ENCODE measurements around the gene RTP5.

RTP5 gene

GRCh38 chr2:241886840-241887447, 17.4 kb downstream of the RTP5 start:
- no peak for DNase-seq (ENCODE audit: low read depth in 4 of 4, low spot score in 1 of 4)

DNA sequence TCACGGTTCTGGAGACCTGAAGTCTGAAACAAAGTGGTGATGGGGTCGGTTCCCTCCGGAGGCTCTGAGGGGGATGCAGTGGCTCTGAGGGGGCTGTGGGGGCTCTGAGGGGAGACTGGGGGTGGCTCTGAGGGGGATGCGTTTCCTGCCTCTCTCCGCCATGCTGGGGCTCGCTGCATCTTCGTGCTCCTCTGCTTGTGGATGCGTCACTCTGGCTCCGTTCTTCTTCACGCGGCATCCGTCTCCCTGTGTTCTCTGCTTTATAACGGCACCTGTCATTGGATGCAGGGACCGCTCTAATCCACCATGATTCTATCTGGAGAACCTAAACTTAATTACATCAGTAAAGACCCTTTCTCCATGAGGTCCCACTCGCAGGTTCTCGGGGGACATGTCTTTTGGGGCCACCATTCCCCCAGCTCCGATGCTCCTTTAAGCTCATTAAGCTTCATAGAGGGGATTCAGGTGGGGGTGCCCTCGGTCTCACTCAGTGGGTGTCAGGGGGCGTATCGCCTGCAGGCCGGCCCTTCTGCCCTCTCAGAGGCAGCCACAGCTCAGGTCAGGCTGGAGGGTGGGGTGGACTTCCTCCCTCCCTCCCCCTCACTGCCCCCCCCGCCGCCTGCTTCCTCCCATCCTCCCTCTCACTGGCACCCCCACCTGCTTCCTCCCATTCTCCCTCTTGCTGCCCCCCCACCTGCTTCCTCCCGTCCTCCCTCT, 18.4 kb downstream of the RTP5 start:
- DNase-seq (ENCODE audit: low read depth in 4 of 4, low spot score in 1 of 4), result no peak

DNA sequence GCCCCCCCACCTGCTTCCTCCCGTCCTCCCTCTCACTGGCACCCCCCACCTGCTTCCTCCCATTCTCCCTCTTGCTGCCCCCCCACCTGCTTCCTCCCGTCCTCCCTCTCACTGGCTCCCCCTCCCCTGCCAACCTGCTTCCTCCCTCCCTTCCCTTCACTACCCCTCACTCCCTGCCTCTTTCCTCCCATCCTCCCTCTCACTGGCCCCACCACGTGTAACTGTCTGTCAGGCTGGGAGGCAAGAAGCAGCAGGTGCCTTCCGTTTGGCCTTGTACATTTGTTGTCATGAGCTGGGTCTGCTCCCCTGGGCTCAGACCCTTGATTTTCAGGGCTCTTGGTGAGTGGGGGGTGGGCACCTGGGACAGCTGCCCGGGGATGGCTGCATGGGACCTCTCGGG, 19.1 kb downstream of the RTP5 start:
- no peak for DNase-seq (ENCODE audit: low read depth in 4 of 4, low spot score in 1 of 4)

- DNase-seq (ENCODE audit: low read depth in 4 of 4, low spot score in 1 of 4), result no peak
Measured at GRCh38 chr2:241890524-241891235, 21.2 kb downstream of the RTP5 start.

GRCh38 chr2:241891315-241891987, 21.9 kb downstream of the RTP5 start:
- no peak for DNase-seq (ENCODE audit: low read depth in 4 of 4, low spot score in 1 of 4)

- no peak for DNase-seq (ENCODE audit: low read depth in 4 of 4, low spot score in 1 of 4)
Measured at GRCh38 chr2:241891988-241892298, 22.4 kb downstream of the RTP5 start.

GRCh38 chr2:241892299-241893137, 23.0 kb downstream of the RTP5 start:
- DNase-seq (ENCODE audit: low read depth in 4 of 4, low spot score in 1 of 4), result no peak

- DNase-seq (ENCODE audit: low read depth in 4 of 4, low spot score in 1 of 4), result no peak
Measured at GRCh38 chr2:241893265-241893664, 23.7 kb downstream of the RTP5 start.

GRCh38 chr2:241894056-241894641, 24.6 kb downstream of the RTP5 start:
- DNase-seq (ENCODE audit: low read depth in 4 of 4, low spot score in 1 of 4), result no peak

DNA sequence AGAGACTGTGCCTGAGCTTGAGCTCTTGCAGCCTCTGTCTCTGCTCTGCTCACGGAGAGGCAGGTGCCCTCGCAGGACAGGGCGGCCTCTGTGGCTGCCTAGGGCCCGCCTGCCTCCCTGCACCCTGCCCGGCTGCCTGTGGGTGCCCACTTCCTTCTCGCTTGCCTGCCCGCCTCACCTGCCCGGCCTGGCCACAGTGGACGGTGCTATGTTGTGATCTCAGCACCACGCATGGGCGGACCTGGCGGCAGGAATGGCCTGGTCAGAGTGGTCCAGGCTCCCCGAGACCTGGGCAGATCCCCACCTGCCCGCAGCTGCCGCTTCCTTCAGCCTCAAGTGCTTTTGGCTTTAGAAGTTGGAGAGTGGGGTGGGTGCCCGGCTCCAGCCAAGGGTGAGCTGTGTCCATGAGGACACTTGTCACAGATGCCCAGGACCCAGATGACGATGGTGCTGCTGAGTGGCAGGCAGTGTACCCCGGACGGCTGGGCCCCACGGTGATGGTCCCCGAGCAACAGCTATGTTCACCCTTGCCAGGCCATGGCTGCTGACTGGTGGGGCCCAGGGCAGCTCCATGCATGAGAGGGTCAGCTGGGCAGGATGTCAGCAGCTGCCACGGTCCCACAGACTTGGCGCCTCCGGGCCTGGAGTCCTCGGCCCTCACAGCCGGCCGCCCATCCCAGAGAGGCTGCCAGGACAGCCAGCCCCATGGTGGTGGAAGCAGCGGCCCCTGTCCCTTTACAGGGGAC, 25.3 kb downstream of the RTP5 start:
- no peak for DNase-seq (ENCODE audit: low read depth in 4 of 4, low spot score in 1 of 4)

DNA sequence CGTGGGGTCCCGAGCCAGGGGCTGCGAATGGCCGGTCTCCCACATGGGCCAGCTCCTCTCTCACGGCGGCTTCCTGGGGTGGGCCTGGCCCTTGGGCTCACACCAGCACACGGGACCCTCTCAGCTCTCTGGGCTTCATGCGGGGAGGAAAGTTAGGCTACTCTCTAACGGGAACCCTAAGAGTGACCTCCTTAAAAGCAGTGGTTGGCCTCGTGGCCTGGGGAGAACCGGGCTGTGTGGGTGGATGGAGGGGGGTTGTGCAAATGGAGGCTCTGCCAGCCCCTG, 25.8 kb downstream of the RTP5 start:
- DNase-seq (ENCODE audit: low read depth in 4 of 4, low spot score in 1 of 4), result no peak

GRCh38 chr2:241895712-241896641, 26.4 kb downstream of the RTP5 start:
- no peak for DNase-seq (ENCODE audit: low read depth in 4 of 4, low spot score in 1 of 4)

DNA sequence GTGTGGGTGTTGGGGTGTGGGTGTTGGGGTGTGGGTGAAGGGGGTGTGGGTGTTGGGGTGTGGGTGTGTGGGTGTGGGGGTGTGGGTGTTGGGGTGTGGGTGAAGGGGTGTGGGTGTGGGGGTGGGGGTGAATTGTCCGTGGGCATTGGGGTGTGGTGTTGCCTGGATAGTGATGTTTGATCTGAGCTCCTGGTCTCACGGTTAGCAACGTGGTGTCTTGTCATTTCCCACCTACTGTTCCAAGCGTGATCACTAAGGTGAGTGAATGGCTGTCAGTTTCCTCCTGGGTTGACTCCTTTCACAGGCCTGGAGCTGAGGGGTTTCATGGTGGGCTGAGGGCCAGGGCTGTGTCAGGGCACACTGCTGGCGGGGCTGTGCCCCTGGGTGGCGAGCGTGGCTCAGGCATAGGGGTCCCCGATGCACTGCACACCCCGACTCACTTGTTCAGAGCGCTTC, 27.2 kb downstream of the RTP5 start:
- DNase-seq (ENCODE audit: low read depth in 4 of 4, low spot score in 1 of 4), result no peak

DNA sequence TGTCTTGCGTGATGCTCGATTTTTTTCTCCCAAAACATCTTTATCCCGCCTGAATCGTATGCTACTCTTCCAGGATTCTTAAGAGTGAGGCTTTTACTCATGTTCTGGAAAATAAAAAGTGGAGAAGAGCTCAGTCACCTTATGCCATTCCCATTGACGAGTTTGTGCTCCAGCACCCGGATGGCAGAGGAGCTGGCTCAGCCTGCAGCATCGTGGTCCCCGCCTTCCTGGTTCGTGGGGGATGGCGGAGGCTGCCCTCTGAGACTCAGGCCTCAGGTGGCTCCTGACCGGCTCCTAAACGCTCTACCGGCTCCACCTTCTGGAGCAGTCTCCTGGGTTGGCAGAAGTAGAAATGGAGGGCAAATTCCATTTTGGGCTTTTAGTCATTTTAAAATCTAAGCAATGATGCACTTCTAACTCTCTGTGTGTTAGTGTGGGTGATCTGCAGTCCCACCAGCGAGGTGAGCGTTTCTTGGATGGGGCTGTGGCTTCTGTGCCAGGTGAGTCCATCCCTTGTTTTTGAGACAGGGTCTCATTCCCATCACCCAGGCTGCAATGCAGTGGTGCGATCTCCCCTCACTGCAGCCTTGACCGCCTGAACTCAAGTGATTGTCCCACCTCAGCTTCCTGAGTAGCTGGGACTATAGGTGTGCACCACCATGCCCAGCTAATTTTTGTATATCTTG, 27.8 kb downstream of the RTP5 start:
- DNase-seq (ENCODE audit: low read depth in 4 of 4, low spot score in 1 of 4), result no peak

GRCh38 chr2:241898463-241899270, 29.1 kb downstream of the RTP5 start:
- no peak for DNase-seq (ENCODE audit: low read depth in 4 of 4, low spot score in 1 of 4)

GRCh38 chr2:241900251-241901017, 30.9 kb downstream of the RTP5 start:
- no peak for DNase-seq (ENCODE audit: low read depth in 4 of 4, low spot score in 1 of 4)

DNA sequence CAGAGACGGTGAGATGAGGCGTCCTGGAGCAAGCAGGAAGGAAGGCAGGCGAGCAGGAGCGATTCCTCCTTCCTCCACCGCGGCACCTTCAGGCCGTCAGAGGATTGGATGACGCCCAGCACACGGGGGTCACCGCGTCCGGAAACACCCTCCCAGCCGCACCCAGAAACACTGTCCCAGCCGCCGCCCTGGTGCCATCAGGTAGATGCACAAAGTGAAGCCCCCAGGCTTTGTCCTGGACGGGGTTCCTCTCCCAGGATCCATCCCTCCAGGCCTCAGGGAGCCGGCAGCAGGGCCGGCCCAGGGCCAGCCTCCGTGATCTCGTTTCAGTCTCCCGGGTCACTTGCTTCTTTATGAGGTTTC, 31.5 kb downstream of the RTP5 start:
- no peak for DNase-seq (ENCODE audit: low read depth in 4 of 4, low spot score in 1 of 4)

Data from stimulated activated CD4-positive, alpha-beta T cell treated with anti-CD3 and anti-CD28 coated beads, Interleukin-1b, Interleukin-23, amount 100 ng/mL, for 24 hours (primary cell).